WTC11 (cell line): ENCODE results near the gene ZBTB16. TPM values are rescaled to one million over a fixed set of nuclear protein-coding genes. Genes with fewer than 3 reads are reported as not detected.
A peak's percentile ranks its signal among the peaks of the same experiment; 100 is the strongest.

Experiments used
- ATAC-seq: fragments of 200-7000 bp; cut with Tn5 transposase; 2 replicates; pipeline ENCODE4 v1.10.0; 2021; ENCODE audit warnings: mild to moderate bottlenecking, moderate library complexity
- CTCF ChIA-PET: fragments of 300-600 bp; sonication (Branson Sonifier 250); formaldehyde crosslinking; loops from one replicate; lab custom pipeline; 2021; ENCODE audit warnings: antibody characterized with exemption; lab: Charles Lee
- POLR2A ChIA-PET: fragments of 350-600 bp; sonication (Branson Sonifier 250); formaldehyde crosslinking; loops from one replicate; lab custom pipeline; 2021; ENCODE audit warnings: antibody characterized with exemption; lab: Charles Lee
- DNase-seq: peaks from one replicate; pipeline ENCODE4 v3.0.0; 2021; ENCODE audit warnings: low spot score
- H3K27ac Mint-ChIP-seq: 2 replicates; pipeline ENCODE4 v1.8.0; 2021; ENCODE audit warnings: mixed read lengths
- H3K27me3 Mint-ChIP-seq: 2 replicates; pipeline ENCODE4 v1.8.0; 2021; ENCODE audit warnings: low read depth, mild to moderate bottlenecking, moderate library complexity, mixed read lengths
- H3K36me3 Mint-ChIP-seq: 2 replicates; pipeline ENCODE4 v1.8.0; 2021; ENCODE audit warnings: mixed read lengths
- H3K4me1 Mint-ChIP-seq: 2 replicates; pipeline ENCODE4 v1.8.0; 2022; ENCODE audit warnings: mixed read lengths
- H3K4me3 Mint-ChIP-seq: 2 replicates; pipeline ENCODE4 v1.8.0; 2021; ENCODE audit warnings: mild to moderate bottlenecking, moderate library complexity, mixed read lengths
- H3K9me3 Mint-ChIP-seq: 2 replicates; pipeline ENCODE4 v1.8.0; 2021; ENCODE audit warnings: mixed read lengths
- ATF6 ChIP-seq: sonication (generic); formaldehyde crosslinking; IDR thresholded peaks from 2 replicates; pipeline ENCODE4 v1.8.1; 2023; ENCODE audit warnings: mild to moderate bottlenecking, missing genetic modification reagents
- MYBL2 ChIP-seq: sonication (generic); formaldehyde crosslinking; IDR thresholded peaks from 2 replicates; pipeline ENCODE4 v1.8.1; 2023; ENCODE audit warnings: mild to moderate bottlenecking, moderate library complexity, missing genetic modification reagents
- NFYB ChIP-seq: sonication (generic); formaldehyde crosslinking; conservative IDR thresholded peaks from 2 replicates; pipeline ENCODE4 v1.8.0; 2022; ENCODE audit warnings: low read depth, missing genetic modification reagents
- RELA ChIP-seq: sonication (generic); formaldehyde crosslinking; IDR thresholded peaks from 2 replicates; pipeline ENCODE4 v1.8.1; 2022; ENCODE audit warnings: missing genetic modification reagents, mild to moderate bottlenecking, borderline replicate concordance
- RORB ChIP-seq: fragments of 250-450 bp; sonication (Bioruptor Pico); IDR thresholded peaks from 2 replicates; pipeline ENCODE4 v1.9.0; 2021; ENCODE audit warnings: mild to moderate bottlenecking
- SMAD4 ChIP-seq: sonication (generic); formaldehyde crosslinking; IDR thresholded peaks from 2 replicates; pipeline ENCODE4 v1.8.0; 2022; ENCODE audit warnings: mild to moderate bottlenecking, missing genetic modification reagents
- SOX15 ChIP-seq: fragments of 250-450 bp; sonication (Bioruptor Pico); IDR thresholded peaks from 2 replicates; pipeline ENCODE4 v1.9.0; 2021; ENCODE audit warnings: mild to moderate bottlenecking
- TP53 ChIP-seq: sonication (generic); formaldehyde crosslinking; IDR thresholded peaks from 2 replicates; pipeline ENCODE4 v1.8.1; 2023; ENCODE audit warnings: mild to moderate bottlenecking, missing genetic modification reagents
- USF1 ChIP-seq: sonication (generic); formaldehyde crosslinking; IDR thresholded peaks from 2 replicates; pipeline ENCODE4 v1.8.0; 2022; ENCODE audit warnings: mild to moderate bottlenecking, missing genetic modification reagents
- ZBTB21 ChIP-seq: sonication (generic); formaldehyde crosslinking; IDR thresholded peaks from 2 replicates; pipeline ENCODE4 v1.8.1; 2023; ENCODE audit warnings: mild to moderate bottlenecking, missing genetic modification reagents, borderline replicate concordance
- ZNF317 ChIP-seq: sonication (generic); formaldehyde crosslinking; IDR thresholded peaks from 2 replicates; pipeline ENCODE4 v1.8.1; 2023; ENCODE audit warnings: low read depth, mild to moderate bottlenecking, moderate library complexity, missing genetic modification reagents, borderline replicate concordance
- ZNF671 ChIP-seq: fragments of 250-450 bp; sonication (Bioruptor Pico); IDR thresholded peaks from 2 replicates; pipeline ENCODE4 v1.8.0; 2021; ENCODE audit warnings: mild to moderate bottlenecking
- total RNA-seq: library from RNA; stranded (reverse); gene quantifications from 3 replicates; pipeline ENCODE4 v1.2.3, GENCODE V29; 2021
- TF ChIP-seq, protein P1 (sequence below): fragments of 250-450 bp; sonication (Bioruptor Pico); IDR thresholded peaks from 2 replicates; pipeline ENCODE4 v1.9.0; 2021; ENCODE audit warnings: mild to moderate bottlenecking
- TF ChIP-seq, protein P2 (sequence below): fragments of 250-450 bp; sonication (Bioruptor Pico); IDR thresholded peaks from 2 replicates; pipeline ENCODE4 v1.9.0; 2021; ENCODE audit warnings: mild to moderate bottlenecking
- TF ChIP-seq, protein P3 (sequence below): sonication (generic); formaldehyde crosslinking; IDR thresholded peaks from 2 replicates; pipeline ENCODE4 v1.8.1; 2022; ENCODE audit warnings: low read depth, missing genetic modification reagents, borderline replicate concordance
- TF ChIP-seq, protein P4 (sequence below): sonication (generic); formaldehyde crosslinking; IDR thresholded peaks from 2 replicates; pipeline ENCODE4 v1.8.0; 2023; ENCODE audit warnings: missing genetic modification reagents
- TF ChIP-seq, protein P5 (sequence below): sonication (generic); formaldehyde crosslinking; IDR thresholded peaks from 2 replicates; pipeline ENCODE4 v1.8.0; 2022; ENCODE audit warnings: mild to moderate bottlenecking, missing genetic modification reagents

The ZBTB16 gene
- total RNA-seq, 1 experiment from 2014 or later = 0.57 TPM

GRCh38 chr11:114257621-114258558 is 198.4 kb downstream of the ZBTB16 start:
- peaks cover 17% of the 10 kb centered on the region for H3K4me1 Mint-ChIP-seq
- CTCF ChIA-PET = interaction anchor here (0.6 to 10.6 kb wide), 10 partner anchors 8 to 362 kb away, joined by 3 to 151 read pairs (median 4); no protein-coding TSS in a partner anchor
- TF ChIP-seq ZBTB21 (CRISPR knock-in tag) (no peak), SMAD4 (CRISPR knock-in tag) (no peak), ATF6 (CRISPR knock-in tag) (no peak), RORB (CRISPR knock-in tag) (no peak), RELA (no peak), ZNF317 (CRISPR knock-in tag) (no peak)
- TF ChIP-seq, protein P1, sequence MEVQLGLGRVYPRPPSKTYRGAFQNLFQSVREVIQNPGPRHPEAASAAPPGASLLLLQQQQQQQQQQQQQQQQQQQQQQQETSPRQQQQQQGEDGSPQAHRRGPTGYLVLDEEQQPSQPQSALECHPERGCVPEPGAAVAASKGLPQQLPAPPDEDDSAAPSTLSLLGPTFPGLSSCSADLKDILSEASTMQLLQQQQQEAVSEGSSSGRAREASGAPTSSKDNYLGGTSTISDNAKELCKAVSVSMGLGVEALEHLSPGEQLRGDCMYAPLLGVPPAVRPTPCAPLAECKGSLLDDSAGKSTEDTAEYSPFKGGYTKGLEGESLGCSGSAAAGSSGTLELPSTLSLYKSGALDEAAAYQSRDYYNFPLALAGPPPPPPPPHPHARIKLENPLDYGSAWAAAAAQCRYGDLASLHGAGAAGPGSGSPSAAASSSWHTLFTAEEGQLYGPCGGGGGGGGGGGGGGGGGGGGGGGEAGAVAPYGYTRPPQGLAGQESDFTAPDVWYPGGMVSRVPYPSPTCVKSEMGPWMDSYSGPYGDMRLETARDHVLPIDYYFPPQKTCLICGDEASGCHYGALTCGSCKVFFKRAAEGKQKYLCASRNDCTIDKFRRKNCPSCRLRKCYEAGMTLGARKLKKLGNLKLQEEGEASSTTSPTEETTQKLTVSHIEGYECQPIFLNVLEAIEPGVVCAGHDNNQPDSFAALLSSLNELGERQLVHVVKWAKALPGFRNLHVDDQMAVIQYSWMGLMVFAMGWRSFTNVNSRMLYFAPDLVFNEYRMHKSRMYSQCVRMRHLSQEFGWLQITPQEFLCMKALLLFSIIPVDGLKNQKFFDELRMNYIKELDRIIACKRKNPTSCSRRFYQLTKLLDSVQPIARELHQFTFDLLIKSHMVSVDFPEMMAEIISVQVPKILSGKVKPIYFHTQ (CRISPR knock-in tag) = no peak
- no peaks in the 10 kb centered on the region; the same call in 1 of the 2 replicates for H3K27me3 Mint-ChIP-seq
- H3K4me3 Mint-ChIP-seq = no peak overlapping the region
- no peaks in the 10 kb centered on the region for H3K36me3 Mint-ChIP-seq
- no peak overlapping the region for H3K27ac Mint-ChIP-seq
- ATAC-seq (peak; percentile 50), DNase-seq (peak; percentile 34)
- POLR2A ChIA-PET = no interaction called here
- no peaks in the 10 kb centered on the region for H3K9me3 Mint-ChIP-seq

- POLR2A ChIA-PET = no interaction called here
- Mint-ChIP-seq H3K27me3 (no peaks in the 10 kb centered on the region; the same call in 1 of the 2 replicates), H3K36me3 (no peaks in the 10 kb centered on the region), H3K27ac (no peak overlapping the region), H3K4me1 (peaks cover 16% of the 10 kb centered on the region), H3K9me3 (no peaks in the 10 kb centered on the region), H3K4me3 (no peak overlapping the region)
- ATAC-seq = no peak
- no peak for DNase-seq
- CTCF ChIA-PET = interaction anchor here (0.7 to 10.6 kb wide), 5 partner anchors 9 to 363 kb away, joined by 3 to 151 read pairs (median 12); no protein-coding TSS in a partner anchor
- TF ChIP-seq RELA (no peak), MYBL2 (CRISPR knock-in tag) (no peak), NFYB (CRISPR knock-in tag) (no peak)
Observed at GRCh38 chr11:114258696-114259095, 199.2 kb downstream of the ZBTB16 start.

GRCh38 chr11:114259124-114259526 is 199.6 kb downstream of the ZBTB16 start:
- DNase-seq = no peak
- POLR2A ChIA-PET = no interaction called here
- peaks cover 16% of the 10 kb centered on the region for H3K4me1 Mint-ChIP-seq
- no peaks in the 10 kb centered on the region for H3K9me3 Mint-ChIP-seq
- no peak overlapping the region for H3K27ac Mint-ChIP-seq
- CTCF ChIA-PET = interaction anchor here (0.7 to 10.6 kb wide), 6 partner anchors 9 to 363 kb away, joined by 3 to 151 read pairs (median 8); no protein-coding TSS in a partner anchor
- no peaks in the 10 kb centered on the region for H3K36me3 Mint-ChIP-seq
- H3K4me3 Mint-ChIP-seq = no peak overlapping the region
- TF ChIP-seq ZNF671 (CRISPR knock-in tag) (no peak), TP53 (CRISPR knock-in tag) (no peak), SOX15 (CRISPR knock-in tag) (no peak), USF1 (CRISPR knock-in tag) (no peak)
- TF ChIP-seq, protein P2, sequence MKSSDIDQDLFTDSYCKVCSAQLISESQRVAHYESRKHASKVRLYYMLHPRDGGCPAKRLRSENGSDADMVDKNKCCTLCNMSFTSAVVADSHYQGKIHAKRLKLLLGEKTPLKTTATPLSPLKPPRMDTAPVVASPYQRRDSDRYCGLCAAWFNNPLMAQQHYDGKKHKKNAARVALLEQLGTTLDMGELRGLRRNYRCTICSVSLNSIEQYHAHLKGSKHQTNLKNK (CRISPR knock-in tag) = no peak
- TF ChIP-seq, protein P3, sequence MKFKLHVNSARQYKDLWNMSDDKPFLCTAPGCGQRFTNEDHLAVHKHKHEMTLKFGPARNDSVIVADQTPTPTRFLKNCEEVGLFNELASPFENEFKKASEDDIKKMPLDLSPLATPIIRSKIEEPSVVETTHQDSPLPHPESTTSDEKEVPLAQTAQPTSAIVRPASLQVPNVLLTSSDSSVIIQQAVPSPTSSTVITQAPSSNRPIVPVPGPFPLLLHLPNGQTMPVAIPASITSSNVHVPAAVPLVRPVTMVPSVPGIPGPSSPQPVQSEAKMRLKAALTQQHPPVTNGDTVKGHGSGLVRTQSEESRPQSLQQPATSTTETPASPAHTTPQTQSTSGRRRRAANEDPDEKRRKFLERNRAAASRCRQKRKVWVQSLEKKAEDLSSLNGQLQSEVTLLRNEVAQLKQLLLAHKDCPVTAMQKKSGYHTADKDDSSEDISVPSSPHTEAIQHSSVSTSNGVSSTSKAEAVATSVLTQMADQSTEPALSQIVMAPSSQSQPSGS (CRISPR knock-in tag) = no peak
- TF ChIP-seq, protein P4, sequence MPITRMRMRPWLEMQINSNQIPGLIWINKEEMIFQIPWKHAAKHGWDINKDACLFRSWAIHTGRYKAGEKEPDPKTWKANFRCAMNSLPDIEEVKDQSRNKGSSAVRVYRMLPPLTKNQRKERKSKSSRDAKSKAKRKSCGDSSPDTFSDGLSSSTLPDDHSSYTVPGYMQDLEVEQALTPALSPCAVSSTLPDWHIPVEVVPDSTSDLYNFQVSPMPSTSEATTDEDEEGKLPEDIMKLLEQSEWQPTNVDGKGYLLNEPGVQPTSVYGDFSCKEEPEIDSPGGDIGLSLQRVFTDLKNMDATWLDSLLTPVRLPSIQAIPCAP (CRISPR knock-in tag) = no peak
- TF ChIP-seq, protein P5, sequence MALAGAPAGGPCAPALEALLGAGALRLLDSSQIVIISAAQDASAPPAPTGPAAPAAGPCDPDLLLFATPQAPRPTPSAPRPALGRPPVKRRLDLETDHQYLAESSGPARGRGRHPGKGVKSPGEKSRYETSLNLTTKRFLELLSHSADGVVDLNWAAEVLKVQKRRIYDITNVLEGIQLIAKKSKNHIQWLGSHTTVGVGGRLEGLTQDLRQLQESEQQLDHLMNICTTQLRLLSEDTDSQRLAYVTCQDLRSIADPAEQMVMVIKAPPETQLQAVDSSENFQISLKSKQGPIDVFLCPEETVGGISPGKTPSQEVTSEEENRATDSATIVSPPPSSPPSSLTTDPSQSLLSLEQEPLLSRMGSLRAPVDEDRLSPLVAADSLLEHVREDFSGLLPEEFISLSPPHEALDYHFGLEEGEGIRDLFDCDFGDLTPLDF (CRISPR knock-in tag) = no peak
- TF ChIP-seq, all 79 proteins: peak for 0
- no peak for ATAC-seq
- no peaks in the 10 kb centered on the region; the same call in 1 of the 2 replicates for H3K27me3 Mint-ChIP-seq
